ENCODE results near the gene GPN3. TPM values are rescaled to one million over a fixed set of nuclear protein-coding genes. Genes with fewer than 3 reads are reported as not detected.
A peak's percentile ranks its signal among the peaks of the same experiment; 100 is the strongest.
"Not testable (repeated sequence)": the region's sequence is repeated elsewhere in the genome, so short reads cannot be mapped to it uniquely, and the experiment has no call there.

GPN3 gene
- 24.3 TPM for polyA plus RNA-seq (ENCODE audit: insufficient read length)

DNA sequence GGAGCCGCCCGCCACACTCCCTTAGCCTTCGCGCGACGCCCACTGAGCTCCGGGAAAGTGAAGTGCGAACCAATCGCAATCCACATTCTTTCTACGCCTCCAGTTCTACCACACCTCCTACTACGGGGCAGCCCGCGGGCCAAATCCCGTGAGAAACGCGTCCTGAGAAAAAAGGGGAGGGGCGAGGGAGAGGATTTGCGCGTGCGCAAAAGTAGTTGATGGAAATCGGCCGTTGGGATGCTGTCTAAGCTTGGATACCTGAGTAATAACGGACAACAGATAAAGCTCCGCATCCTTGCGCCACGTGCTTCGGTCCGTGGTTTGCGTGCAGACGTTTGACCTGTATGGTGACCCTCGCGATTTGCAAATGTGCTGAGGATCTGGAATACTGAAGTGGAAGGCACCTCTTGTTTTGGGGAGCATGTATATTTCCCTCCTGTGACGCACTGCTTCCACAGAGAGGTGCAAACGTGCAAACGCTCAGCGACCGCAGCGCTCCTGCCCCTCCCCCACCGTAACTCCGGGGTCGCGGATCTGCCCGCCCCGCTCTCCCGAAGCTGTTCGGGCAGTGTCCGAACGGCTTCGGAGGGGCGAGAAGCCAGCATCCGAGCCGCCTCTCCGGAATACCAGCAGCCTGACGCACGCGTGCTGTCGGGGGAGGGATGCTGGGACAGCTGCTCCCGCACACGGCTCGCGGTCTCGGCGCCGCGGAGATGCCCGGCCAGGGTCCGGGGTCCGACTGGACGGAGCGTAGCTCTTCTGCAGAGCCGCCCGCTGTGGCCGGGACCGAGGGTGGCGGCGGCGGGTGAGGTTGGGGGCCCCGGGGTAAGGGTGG is at the start of gene GPN3, which contains the start of gene FAM216A:
GPN3 (minus strand) TSS at position 44 of the 835 bp plus-strand sequence. CDS start 54 bp downstream, outside the sequence.
FAM216A (plus strand) TSS at position 632 of the 835 bp plus-strand sequence; CDS start at position 663, 31 bp downstream.
- DNase-seq, result peak; percentile 97

- DNase-seq, result no peak
Observed at GRCh38 chr12:110516995-110517394, 48.9 kb upstream of the GPN3 start.

DNA sequence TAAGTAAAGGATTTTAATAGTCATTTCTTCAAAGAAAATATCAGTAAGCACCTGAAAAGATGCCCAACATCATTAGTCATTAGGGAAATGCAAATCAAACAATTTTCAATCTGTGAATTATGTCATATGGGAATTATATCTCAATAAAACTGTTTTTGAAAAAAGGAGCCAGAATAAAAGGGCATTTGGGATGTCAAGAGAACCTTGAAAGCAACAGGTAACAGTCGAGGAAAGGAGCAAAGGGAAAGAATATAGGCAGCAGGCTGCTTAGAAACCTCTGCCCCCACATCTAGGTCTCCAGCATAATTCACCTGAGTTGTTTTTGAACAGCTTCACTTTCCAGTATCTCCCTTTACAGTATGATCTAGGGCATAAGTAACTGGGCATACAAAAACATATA is 46.3 kb upstream of the GPN3 start:
- DNase-seq, result no peak

DNA sequence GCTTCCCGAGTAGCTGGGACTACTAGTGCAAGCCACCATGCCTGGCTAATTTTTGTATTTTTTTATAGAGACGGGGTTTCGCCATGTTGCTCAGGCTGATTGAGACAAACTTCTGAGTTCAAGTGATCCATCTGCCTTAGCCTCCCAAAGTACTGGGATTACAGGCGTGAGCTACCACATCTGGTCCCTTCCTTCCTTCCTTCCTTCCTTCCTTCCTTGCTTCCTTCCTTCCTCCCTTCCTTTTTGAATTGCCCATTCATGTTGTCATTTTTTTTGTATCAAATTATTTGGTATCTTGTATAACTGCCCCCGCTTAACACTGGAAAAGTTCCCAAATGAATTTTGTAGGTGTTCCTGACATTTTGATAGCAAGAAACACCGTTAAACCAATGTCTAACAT is 45.8 kb upstream of the GPN3 start:
- DNase-seq, result no peak

- DNase-seq, result no peak
Observed at GRCh38 chr12:110508071-110508586, 40.1 kb upstream of the GPN3 start.

- no peak for DNase-seq
Observed at GRCh38 chr12:110505332-110505731, 37.3 kb upstream of the GPN3 start.

- DNase-seq, result no peak
Observed at GRCh38 chr12:110503432-110503831, 35.4 kb upstream of the GPN3 start.

- DNase-seq, result peak; percentile 97
Observed at GRCh38 chr12:110501752-110502738, 34.0 kb upstream of the GPN3 start, which contains the start of the genes RAD9B and VPS29. TSS of gene RAD9B (plus strand) at chr12:110502331. CDS start at chr12:110502338, 7 bp downstream. TSS of gene VPS29 (minus strand) at chr12:110502111. CDS start at chr12:110502051, 60 bp downstream.

DNA sequence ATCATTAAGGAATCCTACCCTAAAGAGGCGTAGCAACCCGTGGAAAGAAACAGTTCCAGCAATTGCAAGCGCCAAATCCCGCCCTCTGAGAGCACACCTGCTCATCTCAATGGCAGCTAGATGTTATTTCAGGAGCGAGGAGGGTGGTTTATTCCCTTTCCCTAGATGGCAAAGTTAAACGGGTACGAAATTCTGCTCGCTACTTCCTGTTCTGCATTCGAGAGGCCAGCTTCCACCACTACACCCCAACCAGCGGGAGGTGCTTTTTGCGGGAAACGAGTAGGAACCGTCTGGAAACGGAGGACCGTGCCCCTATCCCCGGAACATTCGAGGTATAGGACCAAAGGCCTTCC is 33.3 kb upstream of the GPN3 start:
- peak; percentile 22 for DNase-seq

DNA sequence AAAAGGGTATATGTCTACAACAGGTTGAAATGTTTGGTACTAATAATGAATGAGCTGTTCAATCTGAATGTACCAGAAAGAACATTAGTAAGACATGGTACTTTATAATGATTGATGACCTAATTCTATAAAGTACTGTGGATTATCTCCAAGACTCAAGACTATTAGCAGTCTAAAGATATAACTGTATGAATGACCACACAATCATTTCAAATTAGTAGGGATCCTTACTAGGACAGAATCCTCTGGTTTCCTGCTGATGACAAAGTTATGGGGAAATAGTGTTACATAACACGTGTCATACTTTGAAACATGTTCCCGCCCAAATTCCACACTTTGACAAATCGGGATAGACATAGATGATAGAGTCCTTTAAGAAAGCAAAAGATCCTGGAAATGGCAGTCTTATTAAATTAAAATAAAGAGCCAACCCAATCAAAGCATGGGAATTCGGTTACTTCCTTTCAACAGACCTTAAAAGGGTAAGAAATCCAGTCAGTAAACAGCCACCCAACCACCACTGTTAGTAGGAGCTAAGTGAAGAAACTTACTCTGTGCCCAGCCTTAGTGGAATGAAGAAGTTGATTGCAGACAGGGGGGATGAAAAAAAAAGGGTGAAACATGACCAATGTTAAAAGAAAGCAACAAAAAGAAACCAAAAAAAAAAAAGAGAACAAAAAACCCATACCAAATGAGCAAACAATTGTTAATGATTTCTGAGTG is 31.1 kb upstream of the GPN3 start:
- DNase-seq, result no peak

DNA sequence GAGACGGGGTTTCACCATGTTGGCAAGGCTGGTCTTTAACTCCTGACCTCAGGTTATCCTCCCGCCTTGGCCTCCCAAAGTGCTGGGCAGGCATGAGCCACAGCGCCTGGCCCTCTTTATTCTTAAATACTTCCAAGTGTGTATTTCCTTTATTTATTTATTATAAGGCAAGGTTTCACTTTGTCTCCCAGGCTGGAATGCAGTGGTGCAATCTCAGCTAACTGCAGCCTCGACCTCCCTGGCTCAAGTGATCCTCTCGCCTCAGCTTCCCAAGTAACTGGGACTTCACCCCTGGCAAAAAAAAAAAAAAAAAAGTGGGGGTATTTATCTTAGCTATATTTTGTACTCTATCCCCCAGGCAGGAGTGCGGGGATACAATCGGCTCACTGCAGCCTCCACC is 7.4 kb upstream of the GPN3 start:
- no peak for DNase-seq

- DNase-seq, result no peak
Observed at GRCh38 chr12:110467847-110468213, 227 bp downstream of the GPN3 start.

DNA sequence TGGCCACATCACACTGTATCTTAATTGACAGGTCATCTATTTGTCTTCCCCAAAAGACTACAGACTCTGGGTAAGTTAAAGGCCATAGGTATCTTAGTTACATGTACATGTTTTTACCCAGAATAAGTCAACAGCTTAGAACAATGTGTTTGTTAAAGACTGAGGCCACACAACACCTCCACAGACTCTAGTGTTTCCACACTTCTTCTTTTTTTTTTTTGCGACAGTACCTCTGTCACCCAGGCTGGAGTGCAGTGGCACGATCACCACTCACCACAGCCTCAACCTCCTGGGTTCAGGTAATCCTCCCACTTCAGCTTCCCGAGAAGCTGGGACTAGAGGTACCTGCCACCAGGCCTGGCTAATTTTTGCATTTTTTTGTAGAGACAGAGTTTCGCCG is 1.3 kb downstream of the GPN3 start:
- no peak for DNase-seq

GRCh38 chr12:110465765-110466164 is 2.3 kb downstream of the GPN3 start:
- DNase-seq, result not testable (repeated sequence)

DNA sequence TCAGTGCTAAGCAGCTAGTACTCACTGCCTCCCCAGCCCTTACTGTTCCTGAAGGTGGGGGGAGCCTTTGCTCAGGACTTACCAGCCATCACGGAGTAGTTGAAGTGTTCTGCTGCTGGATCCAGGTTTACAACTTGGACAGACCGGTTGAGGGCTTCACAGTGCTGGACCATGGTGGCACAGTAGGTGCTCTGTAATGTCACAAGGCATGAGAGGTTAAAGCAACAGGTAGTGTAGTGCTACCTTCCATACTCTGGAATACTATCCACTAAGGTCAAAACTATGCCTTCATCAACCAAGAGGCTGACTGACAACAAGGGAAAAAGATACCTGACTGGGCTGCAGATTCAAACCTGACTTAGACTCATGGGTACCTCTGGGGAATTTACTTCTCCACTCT is 3.0 kb downstream of the GPN3 start:
- DNase-seq, result no peak

GRCh38 chr12:110461189-110461588 is 6.9 kb downstream of the GPN3 start:
- not testable (repeated sequence) for DNase-seq

DNA sequence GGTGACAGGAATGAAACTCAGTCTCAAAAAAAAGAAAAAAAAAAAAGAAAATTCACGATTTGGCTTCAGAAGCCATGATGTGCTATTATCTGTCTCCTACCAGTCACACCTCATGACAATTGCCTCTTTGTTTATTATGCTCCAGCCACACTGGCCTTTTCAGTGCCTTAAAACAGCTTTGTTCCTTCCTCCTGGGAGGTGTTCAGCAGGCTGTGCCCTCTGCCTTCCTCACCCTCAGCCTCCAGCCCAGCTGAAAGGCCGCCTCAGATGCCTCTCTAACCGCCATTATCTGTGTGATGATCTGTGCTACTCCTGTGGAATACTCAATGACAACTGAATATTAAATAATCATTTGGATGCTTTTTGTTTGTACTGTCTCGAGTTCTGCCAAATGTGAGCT is 9.3 kb downstream of the GPN3 start:
- no peak for DNase-seq

- no peak for DNase-seq
Observed at GRCh38 chr12:110453569-110454296, 14.3 kb downstream of the GPN3 start.

- no peak for DNase-seq
Observed at GRCh38 chr12:110451263-110451662, 16.8 kb downstream of the GPN3 start.

DNA sequence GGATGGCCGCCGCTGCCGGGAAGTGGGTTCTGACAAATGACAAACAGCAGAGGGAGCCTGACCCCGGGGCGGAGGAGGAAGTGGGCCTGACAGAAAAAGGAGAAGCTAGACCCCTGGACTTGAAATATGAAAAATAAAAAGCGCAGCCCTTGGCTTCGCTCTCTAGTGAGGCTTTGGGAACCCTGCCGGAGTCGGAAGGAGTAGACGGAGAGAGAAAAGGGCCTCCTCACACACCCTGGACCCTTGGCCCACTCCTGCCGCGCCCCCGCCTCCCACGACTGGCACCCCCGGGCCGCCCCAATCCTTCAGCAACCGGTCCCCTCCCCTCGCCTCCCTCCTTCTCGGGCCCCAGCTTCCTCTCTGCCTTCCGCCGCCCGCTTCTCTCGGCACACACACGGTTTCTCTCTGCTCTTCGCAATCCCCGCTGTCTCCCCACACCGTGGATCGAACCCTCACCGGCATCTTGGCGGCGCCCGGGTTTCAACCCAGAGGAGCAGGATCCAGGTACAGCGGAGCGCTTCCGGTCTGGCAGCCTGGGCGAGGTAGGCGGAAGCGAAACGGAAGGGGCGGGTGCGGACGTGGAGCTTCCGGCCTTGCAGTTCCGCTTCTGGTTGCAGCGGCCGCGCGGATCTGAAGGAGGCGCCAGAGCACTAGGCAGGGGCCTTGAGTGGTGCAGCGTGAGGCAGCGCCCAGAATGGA is 18.1 kb downstream of the GPN3 start, which contains the start of gene ARPC3:
ARPC3 (minus strand) TSS at position 539 of the 699 bp plus-strand sequence; CDS start at position 462, 77 bp downstream.
- DNase-seq, result peak; percentile 96

DNA sequence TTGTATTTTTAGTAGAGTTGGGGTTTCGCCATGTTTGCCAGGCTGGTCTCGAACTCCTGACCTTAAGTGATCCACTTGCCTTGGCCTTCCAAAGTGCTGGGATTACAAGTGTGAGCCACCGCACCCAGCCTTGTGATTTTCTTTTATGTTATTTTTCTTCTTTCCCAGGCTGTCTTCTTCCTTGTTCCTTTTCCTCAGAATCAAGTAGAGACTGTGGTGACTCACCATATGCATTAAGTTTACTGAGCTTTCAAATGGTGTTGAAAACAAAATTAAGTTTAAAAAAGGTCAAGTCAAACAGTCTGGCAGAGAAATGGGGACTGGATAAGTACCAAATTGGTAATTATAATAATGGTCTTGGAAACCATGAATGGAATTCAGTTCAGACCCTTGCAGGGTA is 23.6 kb downstream of the GPN3 start:
- DNase-seq, result no peak
